GM19043 (cell line): ENCODE results near the gene CUEDC2.
"Not testable (repeated sequence)": the region's sequence is repeated elsewhere in the genome, so short reads cannot be mapped to it uniquely, and the experiment has no call there.

Experiments used
- ATAC-seq: cut with Tn5 transposase; IDR thresholded peaks from one replicate; pipeline ENCODE4 v1.9.1; 2021; ENCODE audit warnings: low read depth; ENCODE audit not compliant: unreplicated experiment

CUEDC2 gene

GRCh38 chr10:102455893-102456471 lies 23.6 kb upstream of the CUEDC2 start:
- no peak for ATAC-seq

- ATAC-seq: not testable (repeated sequence)
These were observed 22.5 kb upstream of the CUEDC2 start for GRCh38 chr10:102454662-102455487.

- no peak for ATAC-seq
These were observed 21.1 kb upstream of the CUEDC2 start for GRCh38 chr10:102453502-102453901.

GRCh38 chr10:102452672-102453340 lies 20.4 kb upstream of the CUEDC2 start:
- ATAC-seq: no peak

GRCh38 chr10:102451105-102451969 lies 19.0 kb upstream of the CUEDC2 start, which contains the start of gene C10orf95:
Gene C10orf95 (minus strand): TSS chr10:102451543. CDS start chr10:102451093, 450 bp downstream.
- ATAC-seq: no peak

- peak; percentile 68 for ATAC-seq
These were observed 18.2 kb upstream of the CUEDC2 start for GRCh38 chr10:102450374-102451104.

- no peak for ATAC-seq
These were observed 17.7 kb upstream of the CUEDC2 start for GRCh38 chr10:102450124-102450373.

- peak; percentile 65 for ATAC-seq
These were observed 17.1 kb upstream of the CUEDC2 start for GRCh38 chr10:102449321-102450123.

GRCh38 chr10:102444851-102445250 lies 12.5 kb upstream of the CUEDC2 start:
- ATAC-seq: no peak

GRCh38 chr10:102438374-102438773 lies 6.0 kb upstream of the CUEDC2 start:
- no peak for ATAC-seq

GRCh38 chr10:102437515-102437914 lies 5.1 kb upstream of the CUEDC2 start:
- ATAC-seq: no peak

GRCh38 chr10:102436312-102436711 lies 3.9 kb upstream of the CUEDC2 start:
- no peak for ATAC-seq

- ATAC-seq: no peak
These were observed 3.3 kb upstream of the CUEDC2 start for GRCh38 chr10:102435529-102436233.

- no peak for ATAC-seq
These were observed 2.7 kb upstream of the CUEDC2 start for GRCh38 chr10:102435133-102435497.

- no peak for ATAC-seq
These were observed 2.2 kb upstream of the CUEDC2 start for GRCh38 chr10:102434394-102435132.

GRCh38 chr10:102433619-102434046 lies 1.3 kb upstream of the CUEDC2 start:
- no peak for ATAC-seq

GRCh38 chr10:102431452-102432124 lies 786 bp downstream of the CUEDC2 start:
- ATAC-seq: no peak

- ATAC-seq: no peak
These were observed 2.9 kb downstream of the CUEDC2 start for GRCh38 chr10:102429468-102429867.
